OCI-LY1 (cell line): Measurements from ENCODE around the gene PLAAT4.

Experiments
- EZH2 ChIP-seq: fragments of 200-600 bp; sonication (generic), shearing (Covaris generic); IDR thresholded peaks from 2 replicates; pipeline ENCODE4 v1.8.0; 2017; ENCODE audit warnings: borderline replicate concordance, mixed run types, mild to moderate bottlenecking, antibody characterized with exemption, low read length, moderate library complexity, mixed read lengths
- TF ChIP-seq, protein P1 (sequence below): fragments of 200-600 bp; sonication (generic), shearing (Covaris generic); IDR thresholded peaks from 2 replicates; pipeline ENCODE4 v1.5.1; 2017; ENCODE audit warnings: mild to moderate bottlenecking, antibody characterized with exemption, low read length, moderate library complexity, mixed read lengths

DNA sequence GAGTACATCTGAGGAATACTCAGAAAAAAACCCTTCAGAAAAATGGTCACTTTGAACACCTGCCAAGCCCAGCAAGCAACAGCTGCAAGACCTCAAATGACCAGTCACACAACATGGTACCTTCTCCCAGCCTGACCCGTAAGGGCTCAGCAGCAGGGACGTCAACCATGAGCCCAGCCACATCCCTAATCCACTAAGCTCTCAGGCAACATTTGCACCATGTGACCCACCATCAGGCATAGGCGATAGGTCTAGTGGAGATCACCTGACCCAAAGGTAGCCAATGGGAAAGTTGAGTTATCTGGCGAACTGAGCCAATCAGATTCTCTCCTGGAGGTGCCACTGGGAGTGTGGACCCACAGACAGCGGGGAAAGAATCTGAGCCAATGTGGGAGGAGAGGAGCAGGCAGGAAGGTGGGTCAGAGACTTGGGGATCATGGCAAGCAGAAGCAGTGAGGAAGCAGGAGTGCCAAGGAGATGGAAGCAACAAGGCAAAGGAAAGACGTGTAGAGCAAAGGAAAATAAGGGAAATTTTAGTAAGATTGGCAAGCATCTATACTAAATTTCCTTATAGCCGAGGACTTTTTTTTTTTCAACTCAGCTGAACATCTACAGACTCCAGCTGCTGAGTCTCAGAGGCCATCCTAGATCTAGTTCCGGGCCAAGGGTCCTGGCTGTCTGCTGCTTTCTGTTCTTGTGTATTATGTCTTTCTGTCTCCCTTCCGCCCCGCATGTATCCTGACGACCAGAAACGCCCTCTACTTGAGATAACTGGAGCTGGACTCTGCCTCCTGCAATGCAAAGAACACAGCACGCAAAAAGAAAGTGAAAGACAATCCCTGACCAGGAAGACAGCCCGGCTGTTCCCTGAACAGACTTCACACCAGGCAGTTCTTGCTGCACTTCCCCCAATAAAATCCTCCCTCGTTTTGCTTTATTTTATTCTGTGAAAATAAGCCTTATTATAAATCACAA lies 37.6 kb downstream of the PLAAT4 start:
- TF ChIP-seq EZH2 = no peak
- TF ChIP-seq, protein P1, sequence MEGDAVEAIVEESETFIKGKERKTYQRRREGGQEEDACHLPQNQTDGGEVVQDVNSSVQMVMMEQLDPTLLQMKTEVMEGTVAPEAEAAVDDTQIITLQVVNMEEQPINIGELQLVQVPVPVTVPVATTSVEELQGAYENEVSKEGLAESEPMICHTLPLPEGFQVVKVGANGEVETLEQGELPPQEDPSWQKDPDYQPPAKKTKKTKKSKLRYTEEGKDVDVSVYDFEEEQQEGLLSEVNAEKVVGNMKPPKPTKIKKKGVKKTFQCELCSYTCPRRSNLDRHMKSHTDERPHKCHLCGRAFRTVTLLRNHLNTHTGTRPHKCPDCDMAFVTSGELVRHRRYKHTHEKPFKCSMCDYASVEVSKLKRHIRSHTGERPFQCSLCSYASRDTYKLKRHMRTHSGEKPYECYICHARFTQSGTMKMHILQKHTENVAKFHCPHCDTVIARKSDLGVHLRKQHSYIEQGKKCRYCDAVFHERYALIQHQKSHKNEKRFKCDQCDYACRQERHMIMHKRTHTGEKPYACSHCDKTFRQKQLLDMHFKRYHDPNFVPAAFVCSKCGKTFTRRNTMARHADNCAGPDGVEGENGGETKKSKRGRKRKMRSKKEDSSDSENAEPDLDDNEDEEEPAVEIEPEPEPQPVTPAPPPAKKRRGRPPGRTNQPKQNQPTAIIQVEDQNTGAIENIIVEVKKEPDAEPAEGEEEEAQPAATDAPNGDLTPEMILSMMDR = no peak
